K562 (cell line): ENCODE measurements around the gene ANKS1A. TPM values are rescaled to one million over a fixed set of nuclear protein-coding genes. Genes with fewer than 3 reads are reported as not detected.
A peak's percentile ranks its signal among the peaks of the same experiment; 100 is the strongest.

Source experiments
- ARID1B ChIP-seq: fragments of 450-650 bp; IDR thresholded peaks from 2 replicates; pipeline ENCODE4 v1.6.1; 2016; ENCODE audit warnings: antibody characterized with exemption, mild to moderate bottlenecking, inconsistent platforms
- CBX3 ChIP-seq, 2 experiments: IDR thresholded peaks; 1 replicate in 1 of 2; 2 replicates in 1 of 2; pipeline ENCODE4 v1.6.1; 2012; ENCODE audit warnings: inconsistent platforms in 2 of 2, low read length in 2 of 2, borderline replicate concordance in 1 of 2, control low read depth in 1 of 2
- DIDO1 ChIP-seq: fragments of 450-650 bp; IDR thresholded peaks from 2 replicates; pipeline ENCODE4 v1.6.1; 2016; ENCODE audit warnings: low read depth, missing biosample characterization, missing genetic modification characterization
- FOXM1 ChIP-seq, 2 experiments: fragments of 450-650 bp in 1 of 2; sonication (generic) in 1 of 2; formaldehyde crosslinking in 1 of 2; IDR thresholded peaks; 2 replicates each; pipeline versions ENCODE4 v1.6.1 to v1.9.0; 2017 to 2022; ENCODE audit warnings: low read depth in 2 of 2, mild to moderate bottlenecking in 2 of 2, missing genetic modification reagents in 1 of 2, moderate library complexity in 1 of 2
- HMGN3 ChIP-seq: IDR thresholded peaks from 2 replicates; pipeline ENCODE4 v1.6.1; 2011; ENCODE audit warnings: borderline replicate concordance, low read depth, mild to moderate bottlenecking, mixed read lengths, low read length; ENCODE audit not compliant: insufficient read length; ENCODE audit errors: extremely low read depth
- LCOR ChIP-seq: sonication (generic); formaldehyde crosslinking; IDR thresholded peaks from 2 replicates; pipeline ENCODE4 v1.8.0; 2022; ENCODE audit warnings: mild to moderate bottlenecking, missing genetic modification reagents
- MECOM ChIP-seq: fragments of 250-450 bp; sonication (Bioruptor Pico); IDR thresholded peaks from 2 replicates; pipeline ENCODE4 v1.8.0; 2022; ENCODE audit warnings: inconsistent platforms
- MED1 ChIP-seq: sonication (generic); formaldehyde crosslinking; IDR thresholded peaks from 2 replicates; pipeline ENCODE4 v1.8.1; 2023; ENCODE audit warnings: missing genetic modification reagents, borderline replicate concordance
- MLLT1 ChIP-seq, 2 experiments: fragments of 450-650 bp; IDR thresholded peaks; 2 replicates each; pipeline ENCODE4 v1.6.1; 2016
- NFIX ChIP-seq: fragments of 250-450 bp; sonication (Bioruptor Pico); IDR thresholded peaks from 2 replicates; pipeline ENCODE4 v1.4.0; 2020; ENCODE audit warnings: low read depth, mild to moderate bottlenecking, moderate library complexity
- SFPQ ChIP-seq: fragments of 200-400 bp; formaldehyde crosslinking; IDR thresholded peaks from 2 replicates; pipeline ENCODE4 v1.6.1; 2017; ENCODE audit warnings: mild to moderate bottlenecking, low read depth, low read length, moderate library complexity
- STAT5B ChIP-seq: fragments of 250-450 bp; sonication (Bioruptor Pico); IDR thresholded peaks from 2 replicates; pipeline ENCODE4 v1.8.0; 2021; ENCODE audit warnings: mild to moderate bottlenecking, inconsistent platforms
- ZNF121 ChIP-seq: sonication (generic); formaldehyde crosslinking; conservative IDR thresholded peaks from 2 replicates; pipeline ENCODE4 v1.8.0; 2022; ENCODE audit warnings: missing genetic modification reagents
- ZNF174 ChIP-seq: fragments of 250-450 bp; sonication (Bioruptor Pico); IDR thresholded peaks from 2 replicates; pipeline ENCODE4 v1.4.0; 2020; ENCODE audit warnings: mild to moderate bottlenecking
- ZNF217 ChIP-seq: sonication (generic); formaldehyde crosslinking; IDR thresholded peaks from 2 replicates; pipeline ENCODE4 v1.8.0; 2022; ENCODE audit warnings: mild to moderate bottlenecking, missing genetic modification reagents
- ZNF253 ChIP-seq: fragments of 250-450 bp; sonication (Bioruptor Pico); conservative IDR thresholded peaks from 2 replicates; pipeline ENCODE4 v1.6.1; 2021; ENCODE audit warnings: mild to moderate bottlenecking
- ZNF740 ChIP-seq, 3 experiments: fragments of 200-800 bp in 1 of 3; sonication (Bioruptor generic) in 1 of 3; sonication (generic) in 1 of 3; formaldehyde crosslinking in 1 of 3; IDR thresholded peaks; 2 replicates each; pipeline versions ENCODE4 v1.6.1 to v1.8.0; 2016 to 2022; ENCODE audit warnings: mild to moderate bottlenecking in 2 of 3, missing compliant biosample characterization in 2 of 3, missing genetic modification characterization in 2 of 3, missing genetic modification reagents in 1 of 3
- polyA plus RNA-seq, 8 experiments: library from polyadenylated mRNA; depleted of rRNA in 4 of 8; stranded (reverse) in 5 of 8; unstranded in 3 of 8; fragments of >200 nt; fragmentation: Nextera tagmentation in 2 of 8; fragmentation: Illumina TruSeq in 1 of 8; extraction: Ambion mirVana in 2 of 8; extraction: Trizol in 1 of 8; gene quantifications; 2 replicates each; pipeline versions ENCODE4 v1.2.1 to v1.2.3, GENCODE V29; 2011 to 2014; ENCODE audit warnings: inconsistent platforms in 1 of 8, missing spikeins in 1 of 8
- total RNA-seq, 7 experiments: library from RNA; depleted of rRNA in 6 of 7; stranded (reverse); fragments of >200 nt in 6 of 7; fragmentation: Illumina TruSeq in 2 of 7; extraction: Trizol in 2 of 7; gene quantifications; 2 replicates each; pipeline versions ENCODE4 v1.2.1 to v1.2.3, GENCODE V29; 2011 to 2021; ENCODE audit warnings: low replicate concordance in 1 of 7
- TF ChIP-seq, protein P1 (sequence below): fragments of 450-650 bp; IDR thresholded peaks from 2 replicates; pipeline ENCODE4 v1.6.1; 2016; ENCODE audit warnings: mild to moderate bottlenecking

The ANKS1A gene
- total and polyA plus RNA-seq, 9 of the 15 experiments (the other 6 are each of a cell fraction or from before 2014, with no cell fraction given), result 1.1 to 13.8 (median 5.3) TPM

DNA sequence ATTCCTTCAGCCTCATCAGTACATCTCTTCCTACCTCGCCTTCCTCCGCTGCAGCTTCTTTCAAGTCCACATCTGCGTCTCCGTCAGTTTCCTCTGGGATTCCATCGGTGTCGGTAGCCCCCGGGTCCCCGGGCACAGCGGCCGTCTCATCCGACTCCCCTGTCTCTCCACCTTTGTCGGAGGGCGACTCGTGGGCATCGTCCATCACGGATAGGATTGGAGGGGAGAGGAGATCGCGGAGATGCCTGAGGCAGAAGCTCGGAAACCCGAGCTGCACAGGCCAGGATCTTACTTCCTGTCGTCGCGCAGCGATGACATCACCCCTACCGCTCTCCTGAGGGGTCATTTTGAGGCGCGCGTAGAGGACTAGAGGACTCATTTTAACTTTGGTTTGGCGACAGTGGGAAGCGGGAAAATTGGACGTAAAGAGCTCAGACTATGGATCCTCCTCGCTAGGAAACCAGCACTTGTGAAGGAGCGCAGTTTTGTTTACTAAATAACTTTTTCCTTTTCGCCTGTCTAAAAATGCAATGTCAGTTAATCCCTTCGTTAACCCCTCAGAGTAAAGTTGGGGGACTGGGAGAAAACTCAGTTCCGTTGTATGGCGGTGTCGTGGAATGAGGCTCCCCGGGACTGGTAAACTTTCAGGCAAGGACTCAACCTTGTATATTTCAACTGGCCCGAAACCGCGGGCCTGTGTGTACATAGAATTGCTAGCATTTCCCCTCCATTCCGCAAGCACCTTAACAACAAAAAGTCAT lies 1.1 kb upstream of the ANKS1A start, which contains the start of gene TAF11 (continued):
- TF ChIP-seq, protein P1, sequence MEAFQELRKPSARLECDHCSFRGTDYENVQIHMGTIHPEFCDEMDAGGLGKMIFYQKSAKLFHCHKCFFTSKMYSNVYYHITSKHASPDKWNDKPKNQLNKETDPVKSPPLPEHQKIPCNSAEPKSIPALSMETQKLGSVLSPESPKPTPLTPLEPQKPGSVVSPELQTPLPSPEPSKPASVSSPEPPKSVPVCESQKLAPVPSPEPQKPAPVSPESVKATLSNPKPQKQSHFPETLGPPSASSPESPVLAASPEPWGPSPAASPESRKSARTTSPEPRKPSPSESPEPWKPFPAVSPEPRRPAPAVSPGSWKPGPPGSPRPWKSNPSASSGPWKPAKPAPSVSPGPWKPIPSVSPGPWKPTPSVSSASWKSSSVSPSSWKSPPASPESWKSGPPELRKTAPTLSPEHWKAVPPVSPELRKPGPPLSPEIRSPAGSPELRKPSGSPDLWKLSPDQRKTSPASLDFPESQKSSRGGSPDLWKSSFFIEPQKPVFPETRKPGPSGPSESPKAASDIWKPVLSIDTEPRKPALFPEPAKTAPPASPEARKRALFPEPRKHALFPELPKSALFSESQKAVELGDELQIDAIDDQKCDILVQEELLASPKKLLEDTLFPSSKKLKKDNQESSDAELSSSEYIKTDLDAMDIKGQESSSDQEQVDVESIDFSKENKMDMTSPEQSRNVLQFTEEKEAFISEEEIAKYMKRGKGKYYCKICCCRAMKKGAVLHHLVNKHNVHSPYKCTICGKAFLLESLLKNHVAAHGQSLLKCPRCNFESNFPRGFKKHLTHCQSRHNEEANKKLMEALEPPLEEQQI, result peak; percentile 55; the same call in 1 of the 2 replicates
- TF ChIP-seq ARID1B (peak; percentile 42), HMGN3 (no peak), ZNF253 (CRISPR knock-in tag) (no peak), ZNF217 (CRISPR knock-in tag) (no peak), CBX3 (IDR thresholded peaks at IDR 0.05; ENCODE audit: borderline replicate concordance in 1 of 2, low read length in 2 of 2) (peak in 1 of 2 experiments; percentile 58; a peak in 2 of 3 replicates), SFPQ (no peak), ZNF740 (CRISPR knock-in tag; IDR thresholded peaks at IDR 0.05) (peak; percentile 70), ZNF740 (tag; IDR thresholded peaks at IDR 0.05) (no peak), NFIX (CRISPR knock-in tag) (no peak), ZNF174 (CRISPR knock-in tag) (no peak), MECOM (CRISPR knock-in tag) (no peak), MLLT1 (IDR thresholded peaks at IDR 0.05) (peak; percentile 76 to 89; a peak in 2 of 4 replicates), STAT5B (no peak), LCOR (CRISPR knock-in tag) (peak; percentile 67), MED1 (CRISPR knock-in tag) (0 out of 2 replicates have a peak, but pooled peaks have one; percentile 45), ZNF121 (CRISPR knock-in tag) (no peak), DIDO1 (peak; percentile 94), FOXM1 (IDR thresholded peaks at IDR 0.05; ENCODE audit: low read depth) (no peak; the same call in 1 of the 2 replicates), FOXM1 (CRISPR knock-in tag; IDR thresholded peaks at IDR 0.05; ENCODE audit: low read depth) (no peak)
